Transverse colon (tissue), 4 donors: ENCODE measurements around the gene LRRC14B. TPM values are rescaled to one million over a fixed set of nuclear protein-coding genes. Genes with fewer than 3 reads are reported as not detected.

ENCODE experiments used
- DNase-seq: peaks from one replicate; pipeline ENCODE4 v3.0.0-alpha.2; 2019
- H3K27ac ChIP-seq, 4 donors: fragments of 200-600 bp; sonication (generic); 2 replicates each; pipeline ENCODE4 v1.5.1; 2016 to 2018; ENCODE audit warnings: inconsistent platforms in 4 of 4
- H3K27me3 ChIP-seq: fragments of 200-600 bp; sonication (generic); 2 replicates; pipeline ENCODE4 v1.5.1; 2017; ENCODE audit warnings: inconsistent platforms
- H3K36me3 ChIP-seq, 4 donors: fragments of 200-600 bp; sonication (generic); 2 replicates each; pipeline ENCODE4 v1.5.1; 2017 to 2019; ENCODE audit warnings: inconsistent platforms in 4 of 4
- H3K4me1 ChIP-seq, 4 donors: fragments of 200-600 bp; sonication (generic); 2 replicates each; pipeline ENCODE4 v1.5.1; 2017 to 2020; ENCODE audit warnings: inconsistent platforms in 4 of 4
- H3K4me3 ChIP-seq, 4 donors: fragments of 200-600 bp; sonication (generic); 1 replicate in 1 of 4; 2 replicates in 3 of 4; pipeline versions ENCODE4 v1.5.1 to v1.6.1; 2017 to 2019; ENCODE audit warnings: inconsistent platforms in 4 of 4
- H3K9me3 ChIP-seq, 2 donors: fragments of 200-600 bp; sonication (generic); 2 replicates each; pipeline ENCODE4 v1.5.1; 2017 to 2019; ENCODE audit warnings: inconsistent platforms in 2 of 2
- CTCF ChIP-seq, 5 experiments: fragments of 200-600 bp in 3 of 5; fragments of 450-650 bp in 2 of 5; sonication (generic) in 3 of 5; IDR thresholded peaks; 1 replicate in 2 of 5; 2 replicates in 3 of 5; pipeline ENCODE4 v1.5.1; 2016 to 2017; ENCODE audit warnings: antibody characterized with exemption in 5 of 5, inconsistent platforms in 3 of 5, mild to moderate bottlenecking in 2 of 5, moderate library complexity in 1 of 5
- EP300 ChIP-seq: sonication (generic); formaldehyde crosslinking; IDR thresholded peaks from one replicate; pipeline ENCODE4 v1.6.1; 2017; ENCODE audit warnings: antibody characterized with exemption, low read depth
- POLR2A ChIP-seq: fragments of 450-650 bp; IDR thresholded peaks from one replicate; pipeline ENCODE4 v1.6.1; 2016; ENCODE audit warnings: antibody characterized with exemption, mild to moderate bottlenecking, moderate library complexity
- POLR2AphosphoS5 ChIP-seq, 3 donors: sonication (generic); formaldehyde crosslinking; IDR thresholded peaks; one replicate each; pipeline ENCODE4 v1.6.1; 2016; ENCODE audit warnings: antibody characterized with exemption in 3 of 3
- WGBS, 2 donors: methylation state at CpG; one replicate each; pipeline ENCODE4 v1.1.5; 2018; ENCODE audit warnings: low coverage in 1 of 2; 5-methylcytosine and 5-hydroxymethylcytosine counted together
- in situ Hi-C, 4 donors: fragments of 200-750 bp; cut with MboI; loops; one replicate each; pipeline versions ENCODE4 v1.15.0 to v1.15.1; 2017; ENCODE audit warnings: low sequenced_read_pairs in 3 of 4, low pct_ligation_motif_present in 1 of 4, low pct_unique_long_range_greater_than_20kb in 1 of 4
- intact Hi-C: fragments of 100-400 bp; cut with DNase I; formaldehyde crosslinking; loops from one replicate; pipeline ENCODE4 v1.15.1; 2023; ENCODE audit warnings: low total_unique reads
- total RNA-seq, 4 donors: library from RNA; depleted of rRNA; stranded (reverse); fragments of >200 nt; gene quantifications; one replicate each; pipeline ENCODE4 v1.1.0, GENCODE V29; 2016

Gene LRRC14B
- total RNA-seq, 4 donors from 2014 or later: not detected

GRCh38 chr5:178110-178509, 13.2 kb upstream of the LRRC14B start:
- no peaks in the 10 kb centered on the region for H3K9me3 ChIP-seq
- H3K36me3 ChIP-seq: no peaks in the 10 kb centered on the region
- in situ Hi-C loops (no loop called here), intact Hi-C loops (no loop called here)
- H3K27me3 ChIP-seq: no peaks in the 10 kb centered on the region
- no peak overlapping the region for H3K27ac ChIP-seq
- H3K4me3 ChIP-seq: no peak overlapping the region
- WGBS, 2 donors: 56 to 61% methylated on average over 2 to 5 of the region's 5 CpGs
- no peak for TF ChIP-seq CTCF (IDR thresholded peaks at IDR 0.05)
- no peak for TF ChIP-seq EP300
- TF ChIP-seq POLR2A: no peak
- TF ChIP-seq POLR2AphosphoS5 (IDR thresholded peaks at IDR 0.05): no peak
- DNase-seq: no peak
- no peaks in the 10 kb centered on the region for H3K4me1 ChIP-seq

- intact Hi-C loops: no loop called here
- H3K27me3 ChIP-seq: no peaks in the 10 kb centered on the region
- H3K4me1 ChIP-seq: no peaks in the 10 kb centered on the region
- no peak overlapping the region for H3K4me3 ChIP-seq
- no peak for DNase-seq
- WGBS, 2 donors: 83 to 90% methylated on average over 4 to 9 of the region's 9 CpGs
- no peaks in the 10 kb centered on the region for H3K36me3 ChIP-seq
- in situ Hi-C loops: no loop called here
- no peaks in the 10 kb centered on the region for H3K9me3 ChIP-seq
- no peak overlapping the region for H3K27ac ChIP-seq
- TF ChIP-seq POLR2A (no peak), POLR2AphosphoS5 (IDR thresholded peaks at IDR 0.05) (no peak), EP300 (no peak), CTCF (IDR thresholded peaks at IDR 0.05) (no peak)
These were observed 11.9 kb upstream of the LRRC14B start for GRCh38 chr5:179401-179800.

GRCh38 chr5:180286-180918, 10.9 kb upstream of the LRRC14B start:
- intact Hi-C loops (no loop called here), in situ Hi-C loops (no loop called here)
- H3K27ac ChIP-seq: no peak overlapping the region
- H3K4me1 ChIP-seq: no peaks in the 10 kb centered on the region
- DNase-seq: no peak
- no peaks in the 10 kb centered on the region for H3K36me3 ChIP-seq
- TF ChIP-seq EP300 (no peak), POLR2A (no peak), CTCF (IDR thresholded peaks at IDR 0.05) (no peak), POLR2AphosphoS5 (IDR thresholded peaks at IDR 0.05) (no peak)
- H3K27me3 ChIP-seq: no peaks in the 10 kb centered on the region
- no peaks in the 10 kb centered on the region for H3K9me3 ChIP-seq
- H3K4me3 ChIP-seq: no peak overlapping the region
- 85 to 100% methylated on average over 3 to 13 of the region's 13 CpGs for WGBS, 2 donors

GRCh38 chr5:181160-181559, 10.1 kb upstream of the LRRC14B start:
- in situ Hi-C loops: no loop called here
- Histone ChIP-seq H3K36me3 (no peaks in the 10 kb centered on the region), H3K27ac (no peak overlapping the region), H3K4me1 (no peaks in the 10 kb centered on the region), H3K9me3 (no peaks in the 10 kb centered on the region), H3K27me3 (no peaks in the 10 kb centered on the region), H3K4me3 (no peak overlapping the region)
- intact Hi-C loops: no loop called here
- DNase-seq: no peak
- WGBS, 2 donors: 80 to 86% methylated on average over 1 to 9 of the region's 9 CpGs
- TF ChIP-seq EP300 (no peak), CTCF (IDR thresholded peaks at IDR 0.05) (no peak), POLR2AphosphoS5 (IDR thresholded peaks at IDR 0.05) (no peak)
